Right lung (tissue), 5 donors: ENCODE measurements around the gene TAS2R5. TPM values are rescaled to one million over a fixed set of nuclear protein-coding genes. Genes with fewer than 3 reads are reported as not detected.

ENCODE experiments used
- polyA plus RNA-seq, 5 donors: library from polyadenylated mRNA; unstranded; fragments of 120-200 nt; gene quantifications; one replicate each; pipeline versions ENCODE4 v1.2.1 to v1.2.3, GENCODE V29; 2013; ENCODE audit warnings: inconsistent platforms in 1 of 5, low replicate concordance in 1 of 5; ENCODE audit not compliant: insufficient read length in 5 of 5, insufficient read depth in 1 of 5

The TAS2R5 gene
- polyA plus RNA-seq, 5 donors, result 6.2 to 11.0 (median 6.7) TPM

Other genes starting within 250 kb of the TAS2R5 start
- 10 to 100 TPM; 34.6 to 41.5 (median 40.2) TPM for gene AGK, start 238.8 kb upstream of the TAS2R5 start, polyA plus RNA-seq
- gene DENND11, start 88.1 kb upstream of the TAS2R5 start, polyA plus RNA-seq, result 10 to 100 TPM; 30.4 to 50.4 (median 40.0) TPM
- under 1 TPM; 0.26 to 0.60 (median 0.44) TPM for gene WEE2, start 81.9 kb upstream of the TAS2R5 start, polyA plus RNA-seq
- gene SSBP1, start 51.9 kb upstream of the TAS2R5 start, polyA plus RNA-seq, result 100 to 1,000 TPM; 115 to 148 (median 119) TPM
- gene TAS2R3, start 26.1 kb upstream of the TAS2R5 start, polyA plus RNA-seq, result 1 to 10 TPM in 4 of 5 donors, under 1 TPM in 1; 0.24 to 2.5 (median 2.0) TPM
- gene TAS2R4, start 13.5 kb upstream of the TAS2R5 start, polyA plus RNA-seq, result 1 to 10 TPM; 1.9 to 6.3 (median 5.5) TPM
- 1 to 10 TPM in 1 of 5 donors, under 1 TPM in 4; 0.38 to 1.6 (median 0.50) TPM for gene PRSS37, start 51.3 kb downstream of the TAS2R5 start, polyA plus RNA-seq
- not detected for gene OR9A4, start 126.2 kb downstream of the TAS2R5 start, polyA plus RNA-seq
- gene CLEC5A, start 156.8 kb downstream of the TAS2R5 start, polyA plus RNA-seq, result 1 to 10 TPM in 2 of 5 donors, under 1 TPM in 3; 0.18 to 1.2 (median 0.80) TPM
- gene TAS2R38, start 183.6 kb downstream of the TAS2R5 start, polyA plus RNA-seq, result under 1 TPM in 1 of 5 donors, not detected in 4; 0.27 TPM
- 1 to 10 TPM in 1 of 5 donors, under 1 TPM in 4; 0.39 to 1.5 (median 0.63) TPM for gene MGAM, start 205.7 kb downstream of the TAS2R5 start, polyA plus RNA-seq